ENCODE data around the gene PIP5KL1. TPM values are rescaled to one million over a fixed set of nuclear protein-coding genes. Genes with fewer than 3 reads are reported as not detected.

The PIP5KL1 gene
- total RNA-seq, 3 donors from 2014 or later (not counting 1 experiment from before 2014, with no cell fraction given), result 0.52 to 1.4 (median 0.97) TPM

DNA sequence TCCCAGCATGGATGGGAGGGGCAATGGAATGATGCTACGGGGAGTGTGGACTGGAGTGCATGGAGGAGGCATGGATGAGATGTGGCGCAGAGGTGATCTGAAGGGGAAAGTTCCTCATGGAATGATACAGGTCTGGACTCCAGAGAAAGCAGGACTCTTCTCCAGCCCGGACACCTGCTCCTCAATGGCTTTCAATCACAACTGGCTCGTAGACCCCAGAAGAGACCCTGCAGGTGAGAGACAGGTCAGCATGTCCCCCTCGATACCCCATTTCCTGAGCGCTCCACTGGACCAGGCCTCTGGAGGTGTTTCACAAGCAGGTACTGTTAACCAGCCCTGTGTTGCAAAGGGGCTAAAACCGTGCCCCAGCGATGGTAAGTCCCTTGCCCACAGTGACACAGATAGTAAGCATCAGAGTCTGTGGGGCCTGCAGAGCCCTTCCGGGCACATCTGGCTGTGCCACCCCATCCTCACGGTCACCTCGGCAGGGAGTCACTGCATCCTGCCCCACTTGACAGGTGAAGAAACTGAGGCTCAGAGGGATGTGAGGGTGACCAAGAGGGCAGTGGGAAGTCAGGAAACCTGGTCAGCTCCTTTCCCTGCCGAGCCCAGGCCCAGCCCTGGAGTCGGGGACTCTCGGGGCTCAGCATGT, 12.6 kb upstream of the PIP5KL1 start:
- Histone ChIP-seq H3K27ac (ENCODE audit: low read length) (no peak overlapping the region), H3K27me3 (ENCODE audit: control insufficient read depth, insufficient read depth, low read length) (no peaks in the 10 kb centered on the region), H3K4me3 (ENCODE audit: low read length) (no peak overlapping the region), H3K9me3 (ENCODE audit: control insufficient read depth, insufficient read depth, low read length) (no peaks in the 10 kb centered on the region), H3K36me3 (ENCODE audit: control insufficient read depth, insufficient read depth, low read length) (peaks cover 28% of the 10 kb centered on the region), H3K4me1 (ENCODE audit: control insufficient read depth, insufficient read depth, low read length) (peaks cover 17% of the 10 kb centered on the region)
- no peak overlapping the region for H3K4me3 Mint-ChIP-seq
- DNase-seq (no peak), ATAC-seq (no peak)
- no peaks in the 10 kb centered on the region for H3K27me3 Mint-ChIP-seq (ENCODE audit: low read depth in 2 of 2)
- H3K9me3 Mint-ChIP-seq, result no peaks in the 10 kb centered on the region
- 77% methylated on average over 14 of the region's 14 CpGs for WGBS (ENCODE audit: insufficient coverage)
- no peaks in the 10 kb centered on the region for H3K36me3 Mint-ChIP-seq
- H3K27ac Mint-ChIP-seq, result peak overlapping the region in 1 of 2 donors; percentile 22
- no peak for TF ChIP-seq CTCF (IDR thresholded peaks at IDR 0.05)
- H3K4me1 Mint-ChIP-seq, result peaks cover 0 to 14% of the 10 kb centered on the region in 2 donors
- intact Hi-C loops (cut with micrococcal nuclease), result loop anchor here (1.0 to 5.0 kb wide), 2 partner anchors 92 to 174 kb away; no protein-coding TSS in a partner anchor

- no peaks in the 10 kb centered on the region for H3K9me3 ChIP-seq (ENCODE audit: control insufficient read depth, insufficient read depth, low read length)
- peak; percentile 86 for TF ChIP-seq CTCF (IDR thresholded peaks at IDR 0.05)
- no peak overlapping the region for H3K4me3 ChIP-seq (ENCODE audit: low read length)
- intact Hi-C loops (cut with micrococcal nuclease), result loop anchor here (1.0 to 5.0 kb wide), 2 partner anchors 93 to 175 kb away; no protein-coding TSS in a partner anchor
- peaks cover 23% of the 10 kb centered on the region for H3K4me1 ChIP-seq (ENCODE audit: control insufficient read depth, insufficient read depth, low read length)
- Mint-ChIP-seq H3K9me3 (no peaks in the 10 kb centered on the region), H3K4me1 (peaks cover 6 to 20% of the 10 kb centered on the region in 2 donors), H3K27ac (peak overlapping the region in 1 of 2 donors; percentile 22), H3K36me3 (no peaks in the 10 kb centered on the region), H3K4me3 (no peak overlapping the region), H3K27me3 (ENCODE audit: low read depth in 2 of 2) (no peaks in the 10 kb centered on the region)
- peaks cover 28% of the 10 kb centered on the region for H3K36me3 ChIP-seq (ENCODE audit: control insufficient read depth, insufficient read depth, low read length)
- WGBS (ENCODE audit: insufficient coverage), result 73% methylated on average over 17 of the region's 18 CpGs
- no peaks in the 10 kb centered on the region for H3K27me3 ChIP-seq (ENCODE audit: control insufficient read depth, insufficient read depth, low read length)
- no peak overlapping the region for H3K27ac ChIP-seq (ENCODE audit: low read length)
- DNase-seq, result peak; percentile 45 to 75
- peak; percentile 73 to 81 (median 75) for ATAC-seq
Observed at GRCh38 chr9:127942216-127943010, 11.8 kb upstream of the PIP5KL1 start.

DNA sequence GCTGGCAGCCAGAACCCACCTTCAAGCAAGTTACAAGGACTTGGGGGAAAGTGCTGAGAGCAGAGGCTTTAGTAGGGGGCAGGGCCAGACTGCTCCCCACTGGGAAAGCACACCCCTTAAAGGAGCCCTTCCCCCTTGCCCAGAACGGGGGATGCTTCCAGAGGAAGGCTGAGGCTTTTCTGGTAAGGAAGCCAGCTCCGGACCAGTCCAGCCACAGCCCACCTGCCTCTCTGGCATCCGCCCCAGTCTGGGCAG, 11.3 kb upstream of the PIP5KL1 start:
- Mint-ChIP-seq H3K27me3 (ENCODE audit: low read depth in 2 of 2) (no peaks in the 10 kb centered on the region), H3K36me3 (no peaks in the 10 kb centered on the region), H3K9me3 (no peaks in the 10 kb centered on the region), H3K27ac (no peak overlapping the region), H3K4me3 (no peak overlapping the region), H3K4me1 (peaks cover 11 to 25% of the 10 kb centered on the region in 2 donors)
- no peak overlapping the region for H3K27ac ChIP-seq (ENCODE audit: low read length)
- H3K4me1 ChIP-seq (ENCODE audit: control insufficient read depth, insufficient read depth, low read length), result peaks cover 29% of the 10 kb centered on the region
- DNase-seq (no peak), ATAC-seq (no peak)
- no peak for TF ChIP-seq CTCF (IDR thresholded peaks at IDR 0.05)
- intact Hi-C loops (cut with micrococcal nuclease), result loop anchor here (5.0 kb wide), 1 partner anchor 175 kb away; no protein-coding TSS in a partner anchor
- H3K27me3 ChIP-seq (ENCODE audit: control insufficient read depth, insufficient read depth, low read length), result no peaks in the 10 kb centered on the region
- 92% methylated on average over 3 of the region's 3 CpGs for WGBS (ENCODE audit: insufficient coverage)
- H3K4me3 ChIP-seq (ENCODE audit: low read length), result no peak overlapping the region
- H3K36me3 ChIP-seq (ENCODE audit: control insufficient read depth, insufficient read depth, low read length), result peaks cover 28% of the 10 kb centered on the region
- no peaks in the 10 kb centered on the region for H3K9me3 ChIP-seq (ENCODE audit: control insufficient read depth, insufficient read depth, low read length)
